Naive B cell (primary cell): ENCODE measurements around the gene COG2. TPM values are rescaled to one million over a fixed set of nuclear protein-coding genes. Genes with fewer than 3 reads are reported as not detected.
"Not testable (repeated sequence)": the region's sequence is repeated elsewhere in the genome, so short reads cannot be mapped to it uniquely, and the experiment has no call there.

Experiments used
- ATAC-seq, 2 donors: fragments of 150-1000 bp; cut with Tn5 transposase; 2 replicates each; pipeline ENCODE4 v1.10.0; 2021; ENCODE audit warnings: low read depth in 2 of 2, mild to moderate bottlenecking in 2 of 2, moderate library complexity in 2 of 2
- DNase-seq: peaks from one replicate; pipeline ENCODE4 v3.0.0; 2022
- H3K27ac Mint-ChIP-seq, 6 donors: one replicate each; pipeline ENCODE4 v1.8.0; 2020 to 2022; ENCODE audit warnings: mild to moderate bottlenecking in 6 of 6, mixed read lengths in 6 of 6, moderate library complexity in 5 of 6, inconsistent platforms in 2 of 6
- H3K27me3 Mint-ChIP-seq, 3 donors: one replicate each; pipeline ENCODE4 v1.8.0; 2021 to 2022; ENCODE audit warnings: mixed read lengths in 3 of 3, mild to moderate bottlenecking in 1 of 3
- H3K36me3 Mint-ChIP-seq, 2 donors: one replicate each; pipeline ENCODE4 v1.8.0; 2020 to 2022; ENCODE audit warnings: mixed read lengths in 2 of 2, inconsistent platforms in 1 of 2, mild to moderate bottlenecking in 1 of 2
- H3K4me1 Mint-ChIP-seq, 3 donors: one replicate each; pipeline ENCODE4 v1.8.0; 2020 to 2022; ENCODE audit warnings: mixed read lengths in 3 of 3, inconsistent platforms in 1 of 3, mild to moderate bottlenecking in 1 of 3, moderate library complexity in 1 of 3
- H3K4me3 Mint-ChIP-seq, 8 donors: one replicate each; pipeline ENCODE4 v1.8.0; 2020 to 2022; ENCODE audit warnings: mild to moderate bottlenecking in 8 of 8, mixed read lengths in 8 of 8, moderate library complexity in 8 of 8, inconsistent platforms in 2 of 8
- H3K9me3 Mint-ChIP-seq, 7 donors: one replicate each; pipeline ENCODE4 v1.8.0; 2020 to 2022; ENCODE audit warnings: mixed read lengths in 7 of 7, mild to moderate bottlenecking in 5 of 7, inconsistent platforms in 2 of 7, moderate library complexity in 1 of 7
- polyA plus RNA-seq, 6 donors: library from polyadenylated mRNA; unstranded; fragments of 300-500 nt; fragmentation: Illumina TruSeq; gene quantifications; one replicate each; pipeline ENCODE4 v1.2.3, GENCODE V29; 2021; ENCODE audit warnings: low read depth in 6 of 6

COG2 gene
- polyA plus RNA-seq, 6 donors from 2014 or later: 23.6 to 39.7 (median 33.9) TPM

DNA sequence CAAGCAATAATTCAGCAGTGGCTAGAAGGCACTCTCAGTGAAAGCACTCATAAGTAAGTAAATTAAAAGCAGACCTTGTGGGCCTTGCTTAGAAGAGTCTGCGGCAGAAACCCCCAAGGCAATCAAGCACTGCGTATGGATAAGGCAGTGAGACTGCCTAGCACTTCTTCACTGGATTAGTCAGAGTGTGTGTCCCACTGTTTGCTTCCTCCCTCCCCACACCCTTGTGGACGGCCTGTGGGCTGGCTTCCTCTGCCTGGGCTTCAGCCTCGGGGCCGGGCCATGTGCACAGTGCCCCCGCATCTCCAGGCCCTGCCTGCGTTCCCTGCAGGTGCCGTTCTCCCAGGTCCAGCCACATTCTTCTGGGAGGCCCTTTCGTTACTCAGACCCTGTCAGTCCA is 47.8 kb downstream of the COG2 start:
- Mint-ChIP-seq H3K9me3 (no peaks in the 10 kb centered on the region), H3K4me1 (no peaks in the 10 kb centered on the region), H3K4me3 (no peak overlapping the region), H3K27ac (no peak overlapping the region), H3K36me3 (peaks cover 35 to 47% of the 10 kb centered on the region in 2 donors), H3K27me3 (no peaks in the 10 kb centered on the region)
- DNase-seq: no peak
- ATAC-seq: no peak

DNA sequence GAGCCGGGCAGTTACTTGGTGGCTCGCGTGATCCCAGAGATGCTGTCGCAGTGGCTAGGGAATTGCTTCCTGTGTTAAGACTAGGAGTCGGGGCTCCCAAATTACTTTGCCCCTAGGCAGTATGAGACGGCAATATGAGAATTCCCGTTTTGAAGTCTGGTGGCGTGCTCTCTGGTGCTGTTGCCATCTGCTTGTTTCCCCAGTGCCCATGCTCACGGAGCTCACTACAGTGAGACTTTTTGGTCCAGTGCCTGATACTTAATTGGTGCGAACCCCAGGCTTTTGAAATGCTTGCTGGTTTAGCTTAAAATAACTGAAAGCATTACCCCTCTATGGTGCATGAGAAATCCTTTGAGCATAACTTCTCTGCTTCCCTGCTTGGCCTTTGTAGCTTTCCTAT is 49.3 kb downstream of the COG2 start:
- no peaks in the 10 kb centered on the region for H3K9me3 Mint-ChIP-seq
- no peak for DNase-seq
- peaks cover 31 to 47% of the 10 kb centered on the region in 2 donors for H3K36me3 Mint-ChIP-seq
- no peak for ATAC-seq
- no peaks in the 10 kb centered on the region for H3K27me3 Mint-ChIP-seq
- no peaks in the 10 kb centered on the region for H3K4me1 Mint-ChIP-seq
- peak overlapping the region in 1 of 6 donors; percentile 21 for H3K27ac Mint-ChIP-seq
- H3K4me3 Mint-ChIP-seq: no peak overlapping the region

DNA sequence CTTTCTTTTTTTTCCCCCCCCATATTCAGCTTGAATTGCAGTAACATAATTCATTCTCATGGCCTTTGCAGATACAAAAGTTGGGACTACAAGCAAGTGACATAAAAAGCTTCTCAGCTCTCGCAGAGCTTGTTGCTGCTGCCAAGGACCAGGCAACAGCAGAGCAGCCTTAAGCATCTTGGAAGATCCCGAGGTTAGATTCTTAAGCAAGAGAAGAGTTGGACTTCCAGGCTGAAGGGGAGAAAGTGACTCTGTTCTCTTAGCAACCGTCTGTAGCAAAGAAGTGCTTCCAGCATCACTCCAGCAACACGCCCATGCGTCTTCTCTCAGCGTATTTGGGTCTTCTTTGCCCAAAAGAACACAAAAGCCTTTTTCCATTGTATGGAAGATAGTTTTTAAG is 50.9 kb downstream of the COG2 start:
- Mint-ChIP-seq H3K4me1 (no peaks in the 10 kb centered on the region), H3K9me3 (no peaks in the 10 kb centered on the region), H3K36me3 (peaks cover 26 to 37% of the 10 kb centered on the region in 2 donors), H3K27me3 (no peaks in the 10 kb centered on the region), H3K4me3 (no peak overlapping the region), H3K27ac (no peak overlapping the region)
- DNase-seq (no peak), ATAC-seq (no peak)

DNA sequence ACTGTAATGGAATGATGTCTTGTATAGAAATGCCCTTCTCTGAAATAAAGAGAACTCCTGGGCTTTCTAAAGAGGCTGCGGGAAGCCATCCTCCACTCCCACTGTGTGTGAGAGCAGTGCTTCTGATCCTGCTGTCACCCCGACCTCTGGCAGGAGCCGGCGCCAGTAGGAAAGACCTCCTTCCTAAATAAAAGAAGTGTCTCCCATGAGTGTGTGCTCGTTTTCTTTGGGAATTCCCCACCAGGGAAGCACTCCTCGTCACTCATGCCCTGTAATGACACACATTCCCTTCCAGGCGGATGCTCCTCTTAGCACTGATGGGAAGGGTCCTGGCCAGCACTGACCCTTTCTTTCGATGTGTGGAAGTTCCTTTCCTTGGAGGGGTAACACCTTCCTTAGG is 51.5 kb downstream of the COG2 start:
- DNase-seq (no peak), ATAC-seq (no peak)
- Mint-ChIP-seq H3K4me3 (no peak overlapping the region), H3K27me3 (peaks cover 0 to 1% (median 0%) of the 10 kb centered on the region in 3 donors), H3K4me1 (no peaks in the 10 kb centered on the region), H3K9me3 (no peaks in the 10 kb centered on the region), H3K27ac (peak overlapping the region in 2 of 6 donors; percentile 29 to 62), H3K36me3 (peaks cover 26 to 34% of the 10 kb centered on the region in 2 donors)

DNA sequence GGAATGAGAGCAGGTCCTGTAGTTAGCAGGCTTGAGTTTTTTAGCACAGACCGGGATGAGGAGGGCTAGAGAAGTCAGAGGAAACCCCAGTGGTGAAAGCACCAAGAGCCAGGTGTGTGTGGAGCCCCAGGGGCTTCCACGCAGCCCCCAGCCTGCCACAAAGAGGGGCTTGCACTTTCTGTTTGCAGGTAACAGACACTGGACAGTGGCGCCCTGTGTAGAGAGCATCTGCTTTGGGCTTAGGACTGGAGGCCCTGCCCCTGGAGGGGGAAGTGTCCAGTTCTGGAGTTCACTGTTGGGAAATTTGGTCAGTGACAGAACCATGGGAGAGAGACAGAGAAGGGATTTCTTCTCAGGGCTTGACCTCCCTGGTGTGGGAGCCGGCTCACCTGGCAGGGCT is 52.2 kb downstream of the COG2 start:
- Mint-ChIP-seq H3K4me3 (peak overlapping the region in 1 of 8 donors; percentile 60), H3K4me1 (no peaks in the 10 kb centered on the region), H3K27me3 (peaks cover 0 to 5% (median 0%) of the 10 kb centered on the region in 3 donors), H3K9me3 (no peaks in the 10 kb centered on the region), H3K36me3 (peaks cover 26 to 32% of the 10 kb centered on the region in 2 donors), H3K27ac (peak overlapping the region in 4 of 6 donors; percentile 5 to 76 (median 30))
- no peak for DNase-seq
- ATAC-seq: no peak

DNA sequence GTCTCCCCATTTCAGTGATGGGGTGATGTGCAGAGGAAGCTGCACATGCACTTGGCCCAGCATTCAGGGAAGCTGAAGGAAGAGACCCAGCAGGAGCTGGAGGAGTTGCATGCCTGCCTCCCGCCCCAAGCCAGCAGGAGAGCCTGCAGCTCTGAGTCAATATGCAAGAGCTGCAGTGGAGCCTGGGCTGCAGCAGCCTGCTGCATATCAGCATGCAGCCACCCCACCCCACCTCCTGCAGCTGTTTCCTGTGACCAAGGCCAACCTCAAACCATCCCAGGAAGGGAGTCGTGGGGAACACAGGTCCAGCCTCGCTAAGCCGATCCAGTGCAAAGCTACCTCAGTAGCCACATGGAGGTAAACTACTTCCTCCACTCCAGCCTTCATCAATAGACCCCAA is 52.7 kb downstream of the COG2 start:
- DNase-seq (no peak), ATAC-seq (no peak)
- H3K36me3 Mint-ChIP-seq: peaks cover 26% of the 10 kb centered on the region in 2 donors
- no peak overlapping the region for H3K4me3 Mint-ChIP-seq
- H3K27me3 Mint-ChIP-seq: peaks cover 0 to 5% (median 0%) of the 10 kb centered on the region in 3 donors
- H3K4me1 Mint-ChIP-seq: no peaks in the 10 kb centered on the region
- no peaks in the 10 kb centered on the region for H3K9me3 Mint-ChIP-seq
- peak overlapping the region in 1 of 6 donors; percentile 76 for H3K27ac Mint-ChIP-seq

DNA sequence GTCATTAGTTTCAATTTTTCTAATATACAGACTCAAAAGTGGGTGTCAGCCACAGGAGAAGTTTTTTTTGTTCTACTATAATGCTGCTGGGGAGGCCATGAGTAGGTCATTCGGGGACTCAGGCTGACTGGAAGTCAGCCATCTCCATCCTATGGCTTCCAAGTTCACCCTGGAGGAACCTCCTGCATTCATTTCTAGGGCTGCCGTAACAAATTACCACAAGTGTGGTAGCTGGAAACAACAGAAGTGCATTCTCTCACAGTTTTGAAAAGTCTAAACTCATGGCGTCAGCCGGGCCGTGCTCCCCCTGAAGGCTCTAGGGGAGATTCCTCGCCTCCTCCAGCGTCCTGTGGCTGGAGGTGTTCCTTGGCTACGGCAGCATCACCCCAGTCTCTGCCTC is 53.9 kb downstream of the COG2 start:
- peaks cover 23 to 24% of the 10 kb centered on the region in 2 donors for H3K36me3 Mint-ChIP-seq
- DNase-seq (no peak), ATAC-seq (no peak)
- H3K27ac Mint-ChIP-seq: no peak overlapping the region
- peaks cover 0 to 5% (median 0%) of the 10 kb centered on the region in 3 donors for H3K27me3 Mint-ChIP-seq
- no peaks in the 10 kb centered on the region for H3K9me3 Mint-ChIP-seq
- H3K4me3 Mint-ChIP-seq: no peak overlapping the region
- no peaks in the 10 kb centered on the region for H3K4me1 Mint-ChIP-seq

DNA sequence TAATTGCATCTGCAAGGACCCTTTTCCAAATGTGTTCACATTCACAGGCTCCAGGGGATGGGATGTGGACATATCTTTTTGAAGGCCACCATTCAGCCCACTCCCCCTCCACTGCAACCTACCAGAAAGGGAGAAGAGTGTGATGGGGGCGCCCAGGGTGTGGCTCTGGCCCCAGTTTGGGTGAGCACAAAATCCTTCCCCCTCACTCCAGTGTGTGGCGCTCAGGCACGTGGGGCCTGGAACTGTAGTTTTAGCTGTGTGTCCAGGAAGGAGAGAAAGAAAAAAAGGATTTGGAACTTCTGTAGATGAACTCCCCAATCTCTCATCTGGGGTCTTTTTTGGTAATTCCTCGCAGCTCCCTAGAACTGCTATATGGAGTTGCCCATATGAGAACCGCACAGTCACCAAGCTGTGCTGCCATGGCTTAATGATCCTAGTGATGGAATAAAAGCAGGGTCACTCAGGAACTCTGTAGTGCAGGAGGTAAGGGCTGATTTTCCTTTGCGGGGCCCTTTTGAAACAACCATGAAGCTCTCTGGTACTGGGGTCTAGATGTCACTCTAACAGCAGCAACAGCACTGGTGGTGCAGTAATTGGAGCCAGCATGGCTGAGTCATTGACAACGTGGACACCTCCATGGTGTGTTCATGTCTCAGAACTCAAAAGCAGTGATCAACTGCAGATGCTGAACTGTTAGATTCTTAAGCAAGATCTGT is 54.6 kb downstream of the COG2 start:
- Mint-ChIP-seq H3K9me3 (no peaks in the 10 kb centered on the region), H3K4me1 (no peaks in the 10 kb centered on the region), H3K36me3 (peaks cover 20 to 21% of the 10 kb centered on the region in 2 donors), H3K4me3 (no peak overlapping the region), H3K27me3 (peaks cover 0 to 11% (median 0%) of the 10 kb centered on the region in 3 donors), H3K27ac (no peak overlapping the region)
- ATAC-seq: no peak
- no peak for DNase-seq

DNA sequence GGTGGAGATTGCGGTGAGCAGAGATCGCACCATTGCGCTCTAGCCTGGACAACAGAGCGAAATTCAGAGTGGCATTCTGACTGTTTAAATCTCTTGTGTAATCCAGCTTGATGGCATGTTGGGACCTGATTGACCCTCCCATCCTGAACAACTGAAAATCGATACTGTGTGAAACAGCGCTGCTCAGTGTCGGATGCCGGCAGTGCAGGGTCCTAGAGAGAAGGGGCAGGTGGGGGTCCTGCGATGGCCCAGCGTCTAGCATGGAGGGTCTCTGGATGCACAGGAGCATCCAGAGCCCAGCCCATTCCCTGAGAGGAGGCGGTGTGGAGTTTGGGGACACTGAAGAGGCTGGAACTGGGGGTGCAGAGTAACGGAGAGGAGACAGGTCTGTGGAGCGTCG is 55.8 kb downstream of the COG2 start:
- Mint-ChIP-seq H3K27ac (no peak overlapping the region), H3K4me3 (no peak overlapping the region), H3K27me3 (peaks cover 0 to 11% (median 0%) of the 10 kb centered on the region in 3 donors), H3K9me3 (no peaks in the 10 kb centered on the region), H3K36me3 (peaks cover 10% of the 10 kb centered on the region in 2 donors), H3K4me1 (no peaks in the 10 kb centered on the region)
- ATAC-seq (no peak), DNase-seq (no peak)

DNA sequence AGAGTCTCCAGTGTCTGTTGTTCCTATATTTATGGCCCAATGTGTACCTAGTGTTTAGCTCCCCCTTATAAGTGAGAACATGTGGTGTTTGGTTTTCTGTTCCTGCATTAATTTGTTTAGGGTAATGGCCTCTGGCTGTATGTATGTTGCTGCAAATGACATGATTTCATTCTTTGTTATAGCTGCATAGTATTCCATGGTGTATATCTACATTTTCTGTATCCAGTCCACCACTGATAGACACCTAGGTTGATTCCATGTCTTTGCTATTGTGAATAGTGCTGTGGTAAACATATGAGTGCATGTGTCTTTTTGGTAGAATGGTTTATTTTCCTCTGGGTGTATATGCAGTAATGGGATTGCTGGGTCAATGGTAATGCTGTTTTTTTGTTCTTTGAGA is 56.7 kb downstream of the COG2 start:
- H3K4me1 Mint-ChIP-seq, H3K27ac Mint-ChIP-seq, ATAC-seq, H3K9me3 Mint-ChIP-seq, DNase-seq, H3K4me3 Mint-ChIP-seq, H3K36me3 Mint-ChIP-seq: not testable (repeated sequence)
- peaks cover 0 to 11% (median 0%) of the 10 kb centered on the region in 3 donors for H3K27me3 Mint-ChIP-seq

DNA sequence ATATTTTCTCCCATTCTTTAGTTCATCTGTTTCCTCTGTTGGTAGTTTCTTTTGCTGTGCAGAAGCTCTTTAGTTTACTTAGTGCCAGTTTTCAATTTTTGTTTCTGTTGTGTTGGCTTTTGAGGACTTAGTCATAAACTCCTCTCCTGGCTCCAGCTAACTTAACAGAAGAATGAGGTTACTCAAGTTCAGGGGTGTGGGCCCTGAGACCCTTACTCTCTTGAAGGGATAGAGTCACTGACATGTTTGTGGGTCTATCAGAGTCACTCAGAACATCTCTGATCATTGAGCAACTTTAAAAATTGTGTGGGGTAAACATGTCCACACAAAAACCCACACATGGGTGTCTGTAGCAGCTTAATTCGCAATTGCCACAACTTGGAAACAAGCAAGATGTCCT is 57.4 kb downstream of the COG2 start:
- H3K4me3 Mint-ChIP-seq: no peak overlapping the region
- no peak for ATAC-seq
- H3K36me3 Mint-ChIP-seq: no peaks in the 10 kb centered on the region
- no peak overlapping the region for H3K27ac Mint-ChIP-seq
- H3K9me3 Mint-ChIP-seq: no peaks in the 10 kb centered on the region
- peaks cover under 1 to 13% (median 2%) of the 10 kb centered on the region in 3 donors for H3K27me3 Mint-ChIP-seq
- H3K4me1 Mint-ChIP-seq: no peaks in the 10 kb centered on the region
- DNase-seq: no peak

DNA sequence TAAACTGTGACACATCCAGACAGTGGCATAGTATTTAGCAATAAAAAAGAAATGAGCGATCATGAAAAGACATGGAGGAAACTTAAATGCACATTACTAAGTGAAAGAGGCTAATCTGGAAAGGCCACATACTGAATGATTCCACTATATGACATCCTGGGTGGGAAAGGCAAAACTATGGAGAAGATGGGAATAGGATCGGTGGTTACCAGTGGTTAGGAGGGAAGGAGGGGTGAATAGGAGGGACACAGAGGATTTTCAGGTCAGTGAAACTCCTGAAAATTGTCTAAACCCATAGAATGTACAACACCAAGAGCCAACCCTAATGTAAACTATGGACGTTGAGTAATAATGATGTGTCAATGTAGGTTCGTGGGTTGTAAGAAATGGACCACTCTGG is 57.9 kb downstream of the COG2 start:
- no peak for ATAC-seq
- no peak for DNase-seq
- H3K27ac Mint-ChIP-seq: no peak overlapping the region
- H3K27me3 Mint-ChIP-seq: peaks cover 5 to 15% (median 6%) of the 10 kb centered on the region in 3 donors
- no peak overlapping the region for H3K4me3 Mint-ChIP-seq
- peaks cover 0 to 2% (median 0%) of the 10 kb centered on the region in 7 donors for H3K9me3 Mint-ChIP-seq
- no peaks in the 10 kb centered on the region for H3K4me1 Mint-ChIP-seq
- no peaks in the 10 kb centered on the region for H3K36me3 Mint-ChIP-seq

DNA sequence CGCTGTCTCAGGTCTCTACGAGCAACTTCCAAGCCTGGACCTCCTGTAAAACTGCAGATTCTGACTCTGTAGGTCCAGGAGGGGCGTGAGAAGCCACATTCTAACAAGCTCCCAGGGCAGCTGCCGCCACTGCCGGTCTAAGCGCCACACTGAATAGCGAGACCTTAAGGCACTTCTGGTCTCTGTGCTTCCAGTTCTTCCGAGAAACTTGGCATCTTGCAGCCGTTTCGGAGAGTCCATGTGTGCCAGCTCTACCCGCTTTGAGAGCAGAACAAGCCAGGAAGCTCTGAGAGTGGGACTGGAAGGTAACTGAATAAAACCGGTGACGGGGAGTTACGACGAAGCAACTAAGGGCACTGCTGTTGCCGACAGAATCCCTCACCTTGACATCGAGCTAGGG is 59.2 kb downstream of the COG2 start:
- no peak for ATAC-seq
- no peaks in the 10 kb centered on the region for H3K4me1 Mint-ChIP-seq
- H3K4me3 Mint-ChIP-seq: no peak overlapping the region
- peaks cover 5 to 15% (median 8%) of the 10 kb centered on the region in 3 donors for H3K27me3 Mint-ChIP-seq
- DNase-seq: no peak
- H3K36me3 Mint-ChIP-seq: no peaks in the 10 kb centered on the region
- H3K27ac Mint-ChIP-seq: no peak overlapping the region
- peaks cover 0 to 2% (median 0%) of the 10 kb centered on the region in 7 donors for H3K9me3 Mint-ChIP-seq

DNA sequence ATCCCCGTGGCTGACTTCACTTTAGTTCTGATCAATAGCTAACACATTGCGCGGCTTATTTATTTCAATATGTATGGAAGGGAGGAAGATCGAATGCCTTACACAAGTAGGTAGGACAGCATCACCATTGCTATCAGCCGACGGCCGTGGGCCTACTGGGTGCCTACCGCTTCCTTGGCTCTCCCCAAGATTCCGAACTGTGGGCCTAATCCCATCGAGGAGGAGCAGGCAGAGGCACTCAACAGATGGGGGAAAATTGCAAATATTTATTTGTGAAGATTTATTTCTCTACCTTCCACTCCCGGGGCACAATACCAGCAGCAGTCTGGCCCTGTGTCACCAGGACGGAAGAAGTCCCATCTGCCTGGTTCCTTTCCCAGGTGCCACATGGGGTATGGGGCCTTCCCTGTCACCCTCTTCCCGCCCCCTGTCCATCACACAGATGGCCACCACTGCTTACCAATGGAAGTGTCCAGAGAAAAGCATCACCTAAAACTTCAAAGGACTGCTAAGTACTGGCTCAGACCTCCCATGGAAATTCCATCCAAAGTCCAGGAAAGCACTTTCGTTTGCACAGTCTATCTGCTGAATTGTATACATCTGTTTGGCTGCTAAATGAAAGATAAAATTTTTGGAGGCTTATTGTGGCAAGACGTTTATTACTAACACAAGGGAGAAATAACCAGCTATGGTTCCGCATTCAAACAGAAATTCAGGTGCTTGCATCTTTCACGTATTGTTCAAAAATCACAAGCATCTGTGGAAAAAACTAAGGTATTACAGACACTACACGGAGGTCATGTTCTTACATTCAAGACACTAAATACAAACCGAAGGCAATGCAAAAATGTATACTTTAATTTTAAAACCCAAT is 59.9 kb downstream of the COG2 start:
- H3K4me3 Mint-ChIP-seq: no peak overlapping the region
- H3K27ac Mint-ChIP-seq: peak overlapping the region in 1 of 6 donors; percentile 53
- H3K27me3 Mint-ChIP-seq: peaks cover 5 to 22% (median 15%) of the 10 kb centered on the region in 3 donors
- H3K9me3 Mint-ChIP-seq: peaks cover 0 to 2% (median 0%) of the 10 kb centered on the region in 7 donors
- DNase-seq: no peak
- ATAC-seq: no peak
- no peaks in the 10 kb centered on the region for H3K36me3 Mint-ChIP-seq
- H3K4me1 Mint-ChIP-seq: no peaks in the 10 kb centered on the region
